H9 (cell line): ENCODE measurements around the gene NKX1-2. TPM values are rescaled to one million over a fixed set of nuclear protein-coding genes. Genes with fewer than 3 reads are reported as not detected.
A peak's percentile ranks its signal among the peaks of the same experiment; 100 is the strongest.

Experiments used
- DNase-seq: peaks from one replicate; pipeline ENCODE4 v3.0.0-alpha.2; 2017
- H2AFZ ChIP-seq: one replicate; pipeline ENCODE4 v1.6.1; 2013; ENCODE audit warnings: mild to moderate bottlenecking, low read length, control low read depth, moderate library complexity
- H2AK5ac ChIP-seq: 2 replicates; pipeline ENCODE4 v1.6.1; 2013; ENCODE audit warnings: low read length, control low read depth, mixed read lengths; ENCODE audit not compliant: insufficient read length
- H2BK120ac ChIP-seq: one replicate; pipeline ENCODE4 v1.6.1; 2013; ENCODE audit warnings: low read depth, mild to moderate bottlenecking, low read length, control low read depth, inconsistent platforms; ENCODE audit not compliant: poor library complexity, severe bottlenecking
- H2BK12ac ChIP-seq: 2 replicates; pipeline ENCODE4 v1.6.1; 2013; ENCODE audit warnings: low read length, control low read depth, mixed read lengths, low read depth; ENCODE audit not compliant: insufficient read length
- H2BK15ac ChIP-seq: 2 replicates; pipeline ENCODE4 v1.6.1; 2013; ENCODE audit warnings: low read depth, low read length, control low read depth
- H2BK20ac ChIP-seq: one replicate; pipeline ENCODE4 v1.6.1; 2013; ENCODE audit warnings: low read depth, mild to moderate bottlenecking, low read length, control low read depth, inconsistent platforms; ENCODE audit not compliant: poor library complexity, severe bottlenecking
- H2BK5ac ChIP-seq: 2 replicates; pipeline ENCODE4 v1.6.1; 2013; ENCODE audit warnings: low read length, control low read depth, mixed read lengths; ENCODE audit not compliant: insufficient read length
- H3K14ac ChIP-seq: 2 replicates; pipeline ENCODE4 v1.6.1; 2013; ENCODE audit warnings: low read length, control low read depth; ENCODE audit not compliant: insufficient read depth
- H3K18ac ChIP-seq: 2 replicates; pipeline ENCODE4 v1.6.1; 2013; ENCODE audit warnings: low read depth, mild to moderate bottlenecking, mixed read lengths, low read length, control low read depth; ENCODE audit not compliant: insufficient read length
- H3K23ac ChIP-seq: 2 replicates; pipeline ENCODE4 v1.6.1; 2013; ENCODE audit warnings: low read length, control low read depth, mixed read lengths, low read depth; ENCODE audit not compliant: insufficient read length
- H3K23me2 ChIP-seq: 2 replicates; pipeline ENCODE4 v1.6.1; 2013; ENCODE audit warnings: low read depth, mild to moderate bottlenecking, mixed read lengths, low read length, control low read depth; ENCODE audit not compliant: insufficient read length, poor library complexity, severe bottlenecking
- H3K27ac ChIP-seq: 2 replicates; pipeline ENCODE4 v1.5.1; 2013; ENCODE audit warnings: low read length, control low read depth, mixed read lengths, low read depth; ENCODE audit not compliant: insufficient read length
- H3K27me3 ChIP-seq: 2 replicates; pipeline ENCODE4 v1.6.1; 2013; ENCODE audit warnings: low read length, control low read depth, inconsistent platforms; ENCODE audit not compliant: insufficient read depth
- H3K4ac ChIP-seq: 2 replicates; pipeline ENCODE4 v1.6.1; 2013; ENCODE audit warnings: low read depth, mild to moderate bottlenecking, control low read depth, inconsistent platforms, low read length, moderate library complexity
- H3K4me1 ChIP-seq: 2 replicates; pipeline ENCODE4 v1.6.1; 2013; ENCODE audit warnings: low read length, control low read depth, inconsistent platforms; ENCODE audit not compliant: insufficient read depth
- H3K4me2 ChIP-seq: 2 replicates; pipeline ENCODE4 v1.6.1; 2013; ENCODE audit warnings: low read length, control low read depth, mixed read lengths; ENCODE audit not compliant: insufficient read length, insufficient read depth
- H3K56ac ChIP-seq: 2 replicates; pipeline ENCODE4 v1.6.1; 2013; ENCODE audit warnings: low read depth, mild to moderate bottlenecking, mixed read lengths, low read length, control low read depth; ENCODE audit not compliant: insufficient read length
- H3K79me1 ChIP-seq: 2 replicates; pipeline ENCODE4 v1.6.1; 2013; ENCODE audit warnings: low read depth, mild to moderate bottlenecking, moderate library complexity, low read length, control low read depth, inconsistent platforms; ENCODE audit not compliant: insufficient read depth, poor library complexity, severe bottlenecking
- H3K79me2 ChIP-seq: 2 replicates; pipeline ENCODE4 v1.6.1; 2013; ENCODE audit warnings: low read length, control low read depth, inconsistent platforms; ENCODE audit not compliant: insufficient read depth
- H3K9ac ChIP-seq: 2 replicates; pipeline ENCODE4 v1.6.1; 2013; ENCODE audit warnings: low read length, control low read depth, mixed read lengths; ENCODE audit not compliant: insufficient read length; ENCODE audit errors: extremely low read depth
- H3K9me3 ChIP-seq: one replicate; pipeline ENCODE4 v1.6.1; 2013; ENCODE audit warnings: low read depth, low read length, inconsistent platforms; ENCODE audit not compliant: control insufficient read depth
- H3T11ph ChIP-seq: one replicate; pipeline ENCODE4 v1.6.1; 2013; ENCODE audit warnings: mild to moderate bottlenecking, low read length, control low read depth, inconsistent platforms
- H4K20me1 ChIP-seq: one replicate; pipeline ENCODE4 v1.6.1; 2013; ENCODE audit not compliant: control insufficient read depth, insufficient read length, insufficient read depth
- H4K5ac ChIP-seq: 2 replicates; pipeline ENCODE4 v1.6.1; 2013; ENCODE audit warnings: low read depth, mild to moderate bottlenecking, mixed read lengths, low read length, control low read depth; ENCODE audit not compliant: insufficient read length
- H4K8ac ChIP-seq: replicated peaks from 2 replicates; pipeline ENCODE4 v1.6.1; 2013; ENCODE audit warnings: low read length, control low read depth, mixed read lengths, low read depth; ENCODE audit not compliant: insufficient read length
- H4K91ac ChIP-seq: 2 replicates; pipeline ENCODE4 v1.6.1; 2013; ENCODE audit warnings: low read depth, mild to moderate bottlenecking, moderate library complexity, mixed read lengths, low read length, control low read depth; ENCODE audit not compliant: insufficient read length
- H3K27ac Mint-ChIP-seq, 3 experiments: 2 replicates in 2 of 3; 3 replicates in 1 of 3; pipeline ENCODE4 v1.8.0; 2020 to 2021; ENCODE audit warnings: mixed read lengths in 3 of 3, mild to moderate bottlenecking in 1 of 3, moderate library complexity in 1 of 3
- H3K27me3 Mint-ChIP-seq: 2 replicates; pipeline ENCODE4 v1.8.0; 2021; ENCODE audit warnings: low read depth, mild to moderate bottlenecking, moderate library complexity, mixed read lengths
- H3K36me3 Mint-ChIP-seq, 3 experiments: 2 replicates in 2 of 3; 3 replicates in 1 of 3; pipeline ENCODE4 v1.8.0; 2020 to 2021; ENCODE audit warnings: low read depth in 3 of 3, mixed read lengths in 3 of 3; ENCODE audit not compliant: insufficient read depth in 1 of 3
- H3K4me1 Mint-ChIP-seq, 2 experiments: 2 replicates each; pipeline ENCODE4 v1.8.0; 2020; ENCODE audit warnings: mixed read lengths in 2 of 2
- H3K4me3 Mint-ChIP-seq, 2 experiments: 2 replicates in 1 of 2; 3 replicates in 1 of 2; pipeline ENCODE4 v1.8.0; 2020 to 2021; ENCODE audit warnings: mild to moderate bottlenecking in 2 of 2, mixed read lengths in 2 of 2, moderate library complexity in 1 of 2
- H3K9me3 Mint-ChIP-seq, 2 experiments: 2 replicates in 1 of 2; 3 replicates in 1 of 2; pipeline ENCODE4 v1.8.0; 2020; ENCODE audit warnings: mild to moderate bottlenecking in 2 of 2, mixed read lengths in 2 of 2, moderate library complexity in 1 of 2
- WGBS: extraction: QIAGEN DNeasy Blood & Tissue Kit; methylation state at CpG from one replicate; pipeline ENCODE4 v1.1.7; 2013; ENCODE audit warnings: missing lambda C conversion rate, low lambda C conversion rate, mixed read lengths; ENCODE audit not compliant: insufficient read length; ENCODE audit errors: extremely low coverage; 5-methylcytosine and 5-hydroxymethylcytosine counted together
- total RNA-seq: library from RNA; stranded (reverse); gene quantifications from 2 replicates; pipeline ENCODE4 v1.2.1, GENCODE V29; 2021
- TF ChIP-seq, protein P1 (sequence below): fragments of 200-600 bp; sonication (generic); conservative IDR thresholded peaks from 3 replicates; pipeline ENCODE4 v1.8.0; 2021; ENCODE audit warnings: antibody characterized with exemption, mild to moderate bottlenecking

The NKX1-2 gene
- total RNA-seq, 1 experiment from 2014 or later = 15.3 TPM

DNA sequence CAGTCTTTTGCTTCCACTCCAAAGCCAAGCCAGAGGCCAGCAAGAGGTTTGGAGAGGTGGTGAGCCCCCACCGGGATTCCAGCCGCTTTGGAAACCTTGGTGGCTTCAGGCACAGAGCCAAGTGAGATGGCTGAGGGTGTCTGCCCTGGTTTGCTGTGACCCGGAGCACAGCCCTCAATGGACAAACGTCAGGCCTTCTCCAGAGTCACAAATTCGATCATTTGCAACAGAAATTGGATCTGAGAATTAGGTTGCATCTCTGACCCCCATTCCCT, 885 bp upstream of the NKX1-2 start:
- WGBS = no CpG with 5 or more reads among the region's 5 CpGs

More for the DNA sequence above, 885 bp upstream of the NKX1-2 start:
- Mint-ChIP-seq H3K27me3 (peaks cover 75% of the 10 kb centered on the region), H3K27ac (peak overlapping the region in 2 of 3 experiments; percentile 30 to 91; a peak in 4 of 7 replicates), H3K4me3 (peak overlapping the region; percentile 67 to 85), H3K36me3 (peaks cover 0 to 9% (median 0%) of the 10 kb centered on the region in 3 experiments; a peak in 3 of 7 replicates), H3K4me1 (peaks cover 61 to 69% of the 10 kb centered on the region in 2 experiments), H3K9me3 (no peaks in the 10 kb centered on the region; a peak in 2 of 5 replicates)
- Histone ChIP-seq H4K8ac (no peak overlapping the region), H3K18ac (no peak overlapping the region), H3K9ac (no peak overlapping the region), H4K91ac (no peak overlapping the region), H3K4me2 (peak overlapping the region; percentile 72), H3K14ac (no peak overlapping the region), H2BK5ac (no peak overlapping the region), H3K9me3 (no peaks in the 10 kb centered on the region), H3T11ph (no peak overlapping the region), H3K56ac (no peak overlapping the region), H2BK12ac (no peak overlapping the region), H3K23ac (no peak overlapping the region), H4K20me1 (no peaks in the 10 kb centered on the region), H3K27me3 (peaks cover 15% of the 10 kb centered on the region; the same call in 1 of the 2 replicates), H2BK120ac (no peak overlapping the region), H4K5ac (no peak overlapping the region), H3K23me2 (peaks cover 23% of the 10 kb centered on the region), H2AFZ (no peak overlapping the region), H3K79me1 (no peaks in the 10 kb centered on the region), H2BK20ac (no peak overlapping the region), H2AK5ac (no peak overlapping the region), H2BK15ac (no peak overlapping the region), H3K4me1 (peaks cover 20% of the 10 kb centered on the region), H3K27ac (no peak overlapping the region), H3K4ac (no peak overlapping the region), H3K79me2 (no peaks in the 10 kb centered on the region)
- DNase-seq = no peak
- TF ChIP-seq, protein P1, sequence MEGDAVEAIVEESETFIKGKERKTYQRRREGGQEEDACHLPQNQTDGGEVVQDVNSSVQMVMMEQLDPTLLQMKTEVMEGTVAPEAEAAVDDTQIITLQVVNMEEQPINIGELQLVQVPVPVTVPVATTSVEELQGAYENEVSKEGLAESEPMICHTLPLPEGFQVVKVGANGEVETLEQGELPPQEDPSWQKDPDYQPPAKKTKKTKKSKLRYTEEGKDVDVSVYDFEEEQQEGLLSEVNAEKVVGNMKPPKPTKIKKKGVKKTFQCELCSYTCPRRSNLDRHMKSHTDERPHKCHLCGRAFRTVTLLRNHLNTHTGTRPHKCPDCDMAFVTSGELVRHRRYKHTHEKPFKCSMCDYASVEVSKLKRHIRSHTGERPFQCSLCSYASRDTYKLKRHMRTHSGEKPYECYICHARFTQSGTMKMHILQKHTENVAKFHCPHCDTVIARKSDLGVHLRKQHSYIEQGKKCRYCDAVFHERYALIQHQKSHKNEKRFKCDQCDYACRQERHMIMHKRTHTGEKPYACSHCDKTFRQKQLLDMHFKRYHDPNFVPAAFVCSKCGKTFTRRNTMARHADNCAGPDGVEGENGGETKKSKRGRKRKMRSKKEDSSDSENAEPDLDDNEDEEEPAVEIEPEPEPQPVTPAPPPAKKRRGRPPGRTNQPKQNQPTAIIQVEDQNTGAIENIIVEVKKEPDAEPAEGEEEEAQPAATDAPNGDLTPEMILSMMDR = no peak
